ENCODE results near the gene KRT13. TPM values are rescaled to one million over a fixed set of nuclear protein-coding genes. Genes with fewer than 3 reads are reported as not detected.

Gene KRT13
- total RNA-seq, 1 experiment from 2014 or later = 0.34 TPM

DNA sequence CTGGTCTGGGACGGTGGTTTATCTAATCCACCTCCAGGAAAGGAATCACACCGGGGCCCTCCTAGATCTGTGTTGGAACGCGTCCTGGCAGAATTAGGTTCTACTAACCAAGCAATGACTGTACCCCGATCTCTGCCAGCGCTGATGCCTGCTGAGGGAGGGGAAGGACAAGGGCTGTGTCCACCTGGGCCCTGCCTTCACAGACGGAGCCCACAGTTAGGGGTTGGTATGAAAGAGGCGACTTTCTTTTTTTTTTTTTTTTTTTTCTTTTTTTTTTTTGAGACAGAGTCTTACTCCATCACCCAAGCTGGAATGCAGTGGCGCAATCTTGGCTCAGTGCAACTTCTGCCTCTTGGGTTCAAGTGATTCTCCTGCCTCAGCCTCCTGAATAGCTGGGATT, 32.6 kb upstream of the KRT13 start:
- DNase-seq (ENCODE audit: low read depth) = no peak

DNA sequence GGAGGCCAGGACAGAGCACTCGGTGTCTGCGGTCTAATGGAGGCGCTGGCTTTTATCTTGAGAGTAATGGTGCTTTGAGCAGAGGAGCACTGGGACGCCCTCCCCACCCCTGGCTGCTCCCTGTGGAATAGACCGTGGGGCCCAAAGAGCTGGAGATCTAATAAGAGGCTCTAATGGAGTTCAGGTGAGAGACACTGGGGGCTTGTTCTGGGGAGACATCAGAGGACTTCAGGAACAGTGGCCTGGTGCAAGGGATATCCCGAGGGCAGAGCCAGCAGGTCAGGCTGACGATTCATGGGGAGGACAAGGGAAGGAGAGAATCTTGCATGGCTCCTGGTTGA, 32.2 kb upstream of the KRT13 start:
- no peak for DNase-seq (ENCODE audit: low read depth)

- DNase-seq (ENCODE audit: low read depth) = peak; percentile 51
Observed at GRCh38 chr17:41536741-41537613, 31.6 kb upstream of the KRT13 start.

- no peak for DNase-seq (ENCODE audit: low read depth)
Observed at GRCh38 chr17:41535764-41536481, 30.5 kb upstream of the KRT13 start.

DNA sequence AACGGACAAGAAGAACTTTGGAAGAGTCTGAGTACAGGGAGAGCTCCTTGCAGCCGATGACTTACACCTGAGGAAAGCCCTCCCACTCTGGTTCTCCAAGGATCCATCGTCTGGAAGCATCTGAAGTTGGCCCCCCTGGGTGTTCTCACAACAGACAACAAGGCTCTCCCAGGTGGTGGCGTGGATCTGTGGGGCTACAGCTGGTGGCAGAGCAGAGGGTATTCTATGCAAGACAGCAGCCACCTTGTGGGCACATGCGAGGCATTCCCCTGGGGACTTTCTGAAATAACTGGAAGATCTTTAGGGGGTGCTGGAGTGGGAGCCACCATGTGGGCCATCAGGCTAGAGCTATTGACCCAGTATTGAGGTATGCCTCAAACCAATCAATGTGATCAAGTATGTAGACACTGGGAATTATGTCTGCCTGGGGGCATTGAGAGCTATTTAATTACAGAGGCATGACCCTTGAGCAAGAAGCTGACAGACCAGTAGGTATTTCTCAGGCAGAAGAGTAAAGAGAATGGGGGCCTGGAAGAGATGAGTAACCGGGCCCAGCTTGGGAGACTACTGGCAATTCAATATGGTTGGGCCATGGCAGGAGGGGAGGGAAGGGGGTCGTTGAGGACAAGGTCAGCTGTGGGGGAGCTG, 29.6 kb upstream of the KRT13 start:
- no peak for DNase-seq (ENCODE audit: low read depth)

GRCh38 chr17:41533613-41534012, 28.2 kb upstream of the KRT13 start:
- no peak for DNase-seq (ENCODE audit: low read depth)

GRCh38 chr17:41532947-41533570, 27.6 kb upstream of the KRT13 start:
- no peak for DNase-seq (ENCODE audit: low read depth)

DNA sequence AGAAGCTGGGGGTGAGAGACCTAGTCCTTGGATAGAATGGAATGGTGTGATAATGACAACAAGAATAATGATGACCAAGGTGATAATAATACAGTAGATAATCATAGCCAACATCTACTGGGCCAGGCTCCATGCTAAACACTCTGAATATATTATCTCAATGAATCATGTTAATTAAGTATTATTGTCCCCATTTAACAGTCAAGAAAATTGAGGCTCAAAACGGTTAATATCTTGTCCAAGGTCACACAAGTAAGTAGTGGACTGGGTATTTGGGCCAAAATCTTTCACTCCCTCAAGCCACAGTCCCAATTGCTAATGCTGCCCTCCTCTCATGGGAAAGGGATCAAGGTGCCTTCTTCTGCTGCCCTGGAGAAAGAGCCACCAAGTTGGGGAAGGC, 26.6 kb upstream of the KRT13 start:
- no peak for DNase-seq (ENCODE audit: low read depth)

- DNase-seq (ENCODE audit: low read depth) = peak; percentile 99
Observed at GRCh38 chr17:41530062-41531048, 24.9 kb upstream of the KRT13 start.

- no peak for DNase-seq (ENCODE audit: low read depth)
Observed at GRCh38 chr17:41529491-41529915, 24.1 kb upstream of the KRT13 start.

- DNase-seq (ENCODE audit: low read depth) = no peak
Observed at GRCh38 chr17:41528959-41529353, 23.5 kb upstream of the KRT13 start.

DNA sequence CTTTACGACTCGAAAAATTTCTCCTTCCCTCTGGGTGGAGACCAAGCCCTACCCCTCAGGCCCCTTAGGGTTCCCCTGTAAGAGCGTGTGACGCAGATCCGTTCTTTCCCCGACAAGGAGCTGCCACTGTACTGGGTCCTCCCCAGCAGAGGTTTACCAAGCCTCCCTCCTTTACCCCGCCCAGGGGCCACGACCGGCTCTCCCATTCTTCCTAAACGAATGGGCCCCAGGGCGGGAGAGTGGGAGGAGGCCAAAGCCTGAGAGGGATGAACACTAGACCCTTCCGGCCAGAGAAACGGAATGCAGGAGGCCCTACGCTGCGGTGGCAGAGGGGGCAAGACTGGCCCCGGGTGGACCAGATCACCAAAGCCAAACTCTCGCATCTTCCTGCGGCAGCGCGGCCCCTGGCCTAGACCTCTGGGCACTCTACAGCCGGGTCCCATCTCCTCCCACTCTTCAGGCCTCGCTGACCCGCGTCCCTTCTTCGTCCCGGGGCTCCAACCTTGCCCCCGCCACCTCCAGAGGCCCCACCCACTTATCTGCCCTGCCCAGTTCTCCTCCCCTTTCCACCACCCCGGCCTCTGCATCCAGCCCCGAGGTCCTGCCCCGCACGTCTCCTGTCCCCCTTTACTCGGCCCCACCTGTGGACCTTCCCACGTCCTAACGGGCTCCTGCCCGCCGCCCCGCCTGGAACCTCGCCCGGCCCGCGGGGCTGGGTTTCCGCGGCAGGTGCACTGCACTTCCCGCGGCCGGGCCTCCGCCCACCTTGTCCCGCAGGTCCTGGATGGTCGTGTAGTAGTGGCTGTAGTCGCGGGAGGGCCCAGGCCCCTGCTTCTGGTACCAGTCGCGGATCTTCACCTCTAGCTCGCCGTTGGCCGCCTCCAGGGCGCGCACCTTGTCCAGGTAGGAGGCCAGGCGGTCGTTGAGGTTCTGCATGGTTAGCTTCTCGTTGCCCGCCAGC, 21.9 kb upstream of the KRT13 start:
- DNase-seq (ENCODE audit: low read depth) = no peak

DNA sequence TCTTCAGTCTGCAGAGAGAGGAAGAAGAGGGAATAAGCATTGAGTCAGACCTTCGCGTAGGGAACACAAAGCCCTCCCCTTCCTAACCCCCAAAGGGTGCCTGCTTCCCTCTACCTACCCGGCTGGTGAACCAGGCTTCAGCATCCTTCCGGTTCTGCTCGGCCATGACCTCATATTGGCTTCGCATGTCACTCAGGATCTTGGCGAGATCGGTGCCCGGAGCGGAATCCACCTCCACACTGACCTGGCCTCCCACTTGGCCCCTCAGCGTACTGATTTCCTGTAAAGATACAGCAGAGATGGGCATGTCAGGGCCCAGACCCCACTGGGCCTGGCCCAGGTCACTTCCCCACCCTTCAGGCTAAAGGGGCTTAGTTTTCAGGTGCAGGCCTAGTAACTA, 18.8 kb upstream of the KRT13 start:
- DNase-seq (ENCODE audit: low read depth) = no peak

GRCh38 chr17:41523787-41524186, 18.4 kb upstream of the KRT13 start:
- peak; percentile 90 for DNase-seq (ENCODE audit: low read depth)

DNA sequence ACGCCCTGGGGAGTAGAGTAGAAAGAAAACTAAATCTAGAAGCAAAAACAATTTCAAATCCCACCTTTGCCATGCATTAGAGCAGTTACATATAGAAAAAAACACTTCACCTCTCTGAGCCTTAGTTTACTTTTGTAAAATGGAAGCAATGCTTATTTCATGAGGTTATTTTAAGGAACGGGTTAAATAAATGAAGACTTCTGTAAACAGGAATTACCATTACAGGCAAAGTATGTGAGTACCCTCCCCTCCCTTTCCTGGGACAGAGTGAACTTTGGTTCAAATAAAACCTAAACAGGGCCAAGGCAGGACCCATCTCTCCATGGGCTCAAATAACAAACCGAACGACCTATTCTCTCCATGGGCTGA, 17.8 kb upstream of the KRT13 start:
- no peak for DNase-seq (ENCODE audit: low read depth)

GRCh38 chr17:41522301-41523224, 17.2 kb upstream of the KRT13 start:
- peak; percentile 67 for DNase-seq (ENCODE audit: low read depth)

DNA sequence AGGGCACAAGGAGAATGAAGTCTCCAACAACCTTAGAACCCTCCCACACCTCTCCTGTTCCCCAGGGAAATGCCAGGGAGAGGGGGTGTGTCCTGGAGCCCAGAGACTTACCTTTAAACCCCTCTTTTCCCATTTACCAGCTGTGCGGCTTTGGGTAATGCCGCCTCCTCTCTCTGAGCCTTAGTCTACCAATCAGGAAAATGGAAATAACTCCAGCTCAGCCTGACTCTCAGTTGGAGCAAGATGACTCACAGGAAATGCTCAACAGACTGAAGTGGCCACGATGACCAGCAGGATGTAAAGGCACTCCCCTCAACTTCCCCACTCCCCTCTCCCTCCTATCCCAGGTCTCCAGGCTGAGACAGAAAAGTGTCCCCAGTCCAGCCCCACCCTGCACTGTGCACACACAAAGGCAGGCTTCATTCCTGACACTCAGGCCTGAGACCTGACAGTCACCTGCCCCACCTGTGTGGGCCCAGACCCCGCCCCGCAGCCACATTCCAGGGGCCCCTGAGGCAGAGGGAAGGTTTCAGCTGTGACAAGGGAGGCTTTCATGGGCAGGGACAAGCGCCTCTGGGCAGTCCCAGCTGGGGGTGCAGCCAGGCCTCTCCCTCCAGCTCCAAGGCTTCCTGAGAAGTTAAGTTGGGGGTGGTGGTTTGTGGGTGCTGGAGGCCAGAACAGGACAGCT, 16.3 kb upstream of the KRT13 start:
- DNase-seq (ENCODE audit: low read depth) = peak; percentile 95

Data from M059J (cell line).